NCI-H510A (cell line): ENCODE results near the gene JPH3.
A peak's percentile ranks its signal among the peaks of the same experiment; 100 is the strongest.

Experiments used
- DNase-seq: peaks from one replicate; lab custom pipeline; 2025; lab: John Stamatoyannopoulos, UW

The JPH3 gene

DNA sequence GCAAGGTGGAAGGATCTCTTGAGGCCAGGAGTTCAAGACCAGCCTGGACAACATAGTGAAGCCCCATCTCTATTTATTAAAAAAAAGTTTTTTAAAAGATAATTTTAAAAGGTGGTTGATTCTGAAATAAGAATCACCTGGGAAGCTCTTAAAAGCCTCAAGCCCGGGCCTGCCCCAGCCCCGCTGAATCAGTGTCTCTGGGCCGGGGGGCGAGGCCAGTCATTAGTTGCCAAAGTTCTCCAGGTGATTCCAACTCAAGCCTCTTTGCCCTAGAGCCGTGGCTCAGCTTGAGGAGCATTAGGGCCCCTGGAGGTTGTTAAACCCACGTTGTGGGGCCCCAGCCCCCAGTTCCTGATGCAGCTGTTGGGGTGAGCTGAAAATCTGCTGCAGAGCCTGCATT is 24.6 kb downstream of the JPH3 start:
- DNase-seq: no peak

- no peak for DNase-seq
Observed at GRCh38 chr16:87627542-87628245, 25.4 kb downstream of the JPH3 start.

DNA sequence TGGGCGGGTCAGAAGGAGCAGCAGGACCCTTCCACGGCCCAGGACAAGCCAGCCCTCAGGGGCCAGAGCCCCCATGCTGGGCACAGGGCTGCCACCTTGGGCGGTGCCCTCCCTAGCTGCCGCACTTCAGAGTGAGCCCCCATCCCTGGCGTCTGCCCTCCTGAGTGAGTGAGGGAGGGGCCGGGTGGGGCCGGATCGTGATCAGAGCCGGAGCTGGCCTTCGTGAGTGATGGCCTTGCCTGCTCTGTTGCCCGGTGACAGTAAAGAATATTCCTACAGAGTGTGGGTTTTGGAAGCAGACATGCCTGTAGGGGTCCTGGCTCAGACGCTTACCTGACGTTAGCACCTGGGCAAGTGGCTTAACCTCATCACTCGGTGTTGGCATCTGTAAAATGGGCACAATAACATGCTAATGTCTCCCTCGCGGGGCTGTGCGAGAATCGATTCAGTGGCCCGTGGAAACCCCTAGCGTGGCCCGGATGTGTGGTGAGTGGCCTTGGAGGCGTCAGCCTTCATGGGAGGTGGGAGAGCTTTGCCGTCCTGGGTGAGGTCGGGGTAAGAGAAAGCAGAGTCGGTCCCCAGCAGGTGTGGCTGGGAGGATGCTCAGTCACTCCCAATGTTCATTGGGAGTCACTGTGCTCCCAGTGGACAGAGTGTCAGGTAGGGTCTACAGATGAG is 26.1 kb downstream of the JPH3 start:
- no peak for DNase-seq

GRCh38 chr16:87628940-87629339 is 26.6 kb downstream of the JPH3 start:
- no peak for DNase-seq

DNA sequence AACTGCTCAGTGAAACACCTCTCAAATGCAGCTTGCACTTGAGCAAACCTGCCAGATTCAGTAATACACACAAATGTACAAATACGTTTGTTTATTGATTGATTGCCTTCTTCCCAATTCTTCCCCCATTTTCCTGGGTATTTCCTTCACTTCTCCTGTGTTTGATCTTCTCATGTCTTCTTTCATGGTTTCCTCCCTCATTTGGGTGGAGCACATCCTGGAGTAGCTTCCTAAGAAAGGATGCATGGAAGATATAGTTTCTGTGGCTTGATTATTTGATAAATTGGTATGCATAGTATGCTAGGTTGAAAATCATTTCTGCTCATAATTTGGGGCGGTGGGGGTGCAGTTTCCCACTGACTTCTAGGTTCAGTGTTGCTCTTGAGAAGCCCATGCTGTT is 28.8 kb downstream of the JPH3 start:
- no peak for DNase-seq

GRCh38 chr16:87634411-87634810 is 32.1 kb downstream of the JPH3 start:
- DNase-seq: no peak

GRCh38 chr16:87635541-87636049 is 33.3 kb downstream of the JPH3 start:
- DNase-seq: no peak

DNA sequence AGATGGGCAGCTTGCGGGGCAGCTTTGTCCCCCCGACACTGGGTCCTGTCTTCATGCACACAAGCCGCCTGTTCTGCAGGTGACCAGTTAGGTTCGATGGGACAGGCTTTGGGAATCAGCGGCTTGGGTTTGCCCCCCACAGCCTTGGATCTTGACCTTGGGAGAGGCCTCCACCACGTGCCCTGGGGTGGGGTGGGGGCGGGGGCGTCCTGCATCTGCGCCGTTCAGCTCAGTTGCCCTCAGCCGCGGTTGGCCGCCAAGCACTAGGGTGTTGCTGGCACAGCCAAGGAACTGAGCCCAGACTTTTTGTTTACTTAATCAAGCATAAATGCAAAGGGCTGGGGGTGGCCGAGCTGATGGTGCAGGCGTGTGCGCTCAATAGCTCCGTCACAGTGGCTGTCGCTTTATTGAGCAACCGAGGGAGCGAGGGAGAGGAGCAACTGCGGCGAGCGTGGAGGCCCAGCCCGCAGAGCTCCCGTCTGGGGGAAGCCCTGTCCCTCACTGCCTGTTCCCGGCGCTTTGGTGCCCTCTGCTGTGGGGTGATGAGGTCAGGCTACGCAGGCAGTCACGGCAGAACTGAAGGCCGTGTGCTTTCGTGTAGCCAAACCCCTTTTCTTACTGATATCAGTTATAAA is 33.9 kb downstream of the JPH3 start:
- DNase-seq: peak; percentile 33

GRCh38 chr16:87636741-87637140 is 34.4 kb downstream of the JPH3 start:
- no peak for DNase-seq

- DNase-seq: no peak
Observed at GRCh38 chr16:87637357-87637756, 35.0 kb downstream of the JPH3 start.

GRCh38 chr16:87638736-87639135 is 36.4 kb downstream of the JPH3 start:
- no peak for DNase-seq

DNA sequence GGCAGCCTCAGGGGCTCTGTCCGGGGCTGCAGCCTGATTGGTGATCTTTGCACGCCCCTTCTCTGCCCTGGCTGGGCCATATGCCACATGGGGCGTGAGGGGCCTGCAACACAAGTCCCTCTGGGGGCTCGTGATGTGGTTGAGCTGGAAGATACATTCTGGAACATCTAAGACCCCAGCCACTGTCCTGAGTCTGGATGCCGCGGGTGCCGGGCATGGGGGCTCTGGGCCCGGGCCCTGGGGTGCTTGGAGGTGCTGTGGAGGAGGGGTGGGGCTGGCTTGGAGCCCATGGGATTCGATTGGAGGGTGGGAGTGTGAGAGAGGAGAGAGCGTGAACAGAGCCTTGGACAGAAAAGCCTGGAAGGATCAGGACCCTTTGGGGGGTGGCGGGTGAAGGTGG is 39.4 kb downstream of the JPH3 start:
- no peak for DNase-seq

GRCh38 chr16:87642491-87642890 is 40.2 kb downstream of the JPH3 start:
- no peak for DNase-seq

- no peak for DNase-seq
Observed at GRCh38 chr16:87644186-87644585, 41.9 kb downstream of the JPH3 start.

- DNase-seq: no peak
Observed at GRCh38 chr16:87644596-87644995, 42.3 kb downstream of the JPH3 start.

DNA sequence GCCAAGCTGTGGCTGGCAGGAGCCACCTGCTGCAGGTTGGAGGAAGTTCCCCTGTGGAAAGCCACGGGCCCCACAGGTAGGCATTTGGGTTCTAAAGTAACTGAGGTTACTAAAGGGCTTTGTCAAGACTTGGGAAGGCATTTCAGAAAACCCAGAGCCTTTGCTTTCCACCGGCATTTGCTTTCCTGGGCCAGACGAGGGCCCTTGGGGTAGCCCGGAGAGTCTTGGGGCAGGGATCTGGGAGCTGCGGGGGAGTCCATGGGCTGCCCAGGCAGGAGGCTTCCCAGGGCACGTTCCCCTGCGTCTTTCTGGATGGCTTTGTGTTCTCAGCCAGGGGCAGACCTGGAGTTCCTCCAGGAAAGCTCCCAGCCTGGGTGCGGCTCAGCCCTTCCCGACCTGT is 43.5 kb downstream of the JPH3 start:
- DNase-seq: no peak

- no peak for DNase-seq
Observed at GRCh38 chr16:87647431-87648185, 45.3 kb downstream of the JPH3 start.

GRCh38 chr16:87648236-87648635 is 45.9 kb downstream of the JPH3 start:
- DNase-seq: no peak

- no peak for DNase-seq
Observed at GRCh38 chr16:87648698-87649487, 46.6 kb downstream of the JPH3 start.

- no peak for DNase-seq
Observed at GRCh38 chr16:87652386-87652785, 50.1 kb downstream of the JPH3 start.

- no peak for DNase-seq
Observed at GRCh38 chr16:87652799-87653198, 50.5 kb downstream of the JPH3 start.

DNA sequence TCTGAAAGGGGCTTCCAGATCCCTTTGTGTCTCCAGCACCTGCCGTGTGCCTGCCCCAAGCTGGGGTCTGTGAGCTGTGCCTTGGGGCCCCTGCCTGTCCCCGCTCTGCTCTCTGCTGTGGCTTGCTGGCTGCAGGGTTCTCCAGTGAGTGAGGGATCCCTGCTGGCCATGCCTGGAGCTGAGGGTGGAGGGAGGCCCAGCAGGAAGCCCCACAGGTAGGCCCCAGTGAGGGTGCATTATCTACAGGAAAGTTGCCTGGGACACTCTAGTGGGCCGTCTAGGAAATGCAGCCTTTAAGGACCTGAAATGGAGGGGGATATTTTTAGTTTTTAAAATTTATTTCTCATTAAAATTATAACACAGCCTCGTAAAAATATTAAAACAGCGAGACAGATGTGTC is 50.9 kb downstream of the JPH3 start:
- no peak for DNase-seq
